CD4-positive, alpha-beta T cell treated with Interleukin-4 for 4 hours (primary cell): ENCODE measurements around the gene FBXO30.

ENCODE experiments used
- DNase-seq: peaks from one replicate; pipeline ENCODE4 v3.0.0-alpha.2; 2020

FBXO30 gene

DNA sequence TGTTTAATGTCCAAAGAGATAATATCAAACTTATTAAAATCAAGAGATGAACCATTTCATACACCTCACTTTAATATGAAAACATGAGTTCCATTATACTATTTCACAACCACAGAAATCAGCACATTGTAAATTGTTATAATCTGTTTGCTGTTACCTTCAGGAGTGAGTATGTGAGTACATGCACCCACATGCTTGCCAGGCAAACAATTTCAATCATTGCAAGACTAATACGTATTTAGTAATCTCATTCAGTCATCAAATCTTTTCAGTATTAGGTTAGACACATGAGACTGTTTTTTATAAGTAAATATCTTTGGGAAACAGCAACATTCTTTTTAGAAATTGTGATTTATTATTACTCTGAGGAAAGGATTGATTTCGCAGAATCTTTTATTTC is 70.0 kb downstream of the FBXO30 start:
- no peak for DNase-seq
